GM12873 (cell line): ENCODE measurements around the gene DOCK2.

Experiments
- TF ChIP-seq, protein P1 (sequence below): IDR thresholded peaks from 2 replicates; pipeline ENCODE4 v1.5.1; 2012; ENCODE audit warnings: low read depth, mild to moderate bottlenecking, moderate library complexity, low read length, control low read depth; ENCODE audit not compliant: insufficient read depth; ENCODE audit errors: missing control alignments

Gene DOCK2

DNA sequence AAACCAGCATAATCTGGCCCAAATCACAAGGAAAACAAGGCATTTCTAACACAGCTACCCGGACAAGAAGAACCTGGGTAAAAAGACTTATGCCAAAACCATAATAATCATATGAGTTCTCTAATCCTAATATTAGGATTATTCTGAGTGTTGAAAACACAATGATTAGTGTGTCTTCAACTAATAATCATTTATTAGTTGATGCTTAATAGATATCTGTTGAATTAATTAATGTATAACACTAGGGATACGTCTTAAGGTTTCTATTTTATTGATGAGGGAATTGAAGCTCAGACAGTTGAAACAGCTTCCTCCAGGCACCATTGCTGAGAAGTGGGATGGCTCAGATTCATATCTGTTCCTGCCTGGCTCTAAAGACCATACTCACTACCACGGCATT, 112.2 kb downstream of the DOCK2 start:
- TF ChIP-seq, protein P1, sequence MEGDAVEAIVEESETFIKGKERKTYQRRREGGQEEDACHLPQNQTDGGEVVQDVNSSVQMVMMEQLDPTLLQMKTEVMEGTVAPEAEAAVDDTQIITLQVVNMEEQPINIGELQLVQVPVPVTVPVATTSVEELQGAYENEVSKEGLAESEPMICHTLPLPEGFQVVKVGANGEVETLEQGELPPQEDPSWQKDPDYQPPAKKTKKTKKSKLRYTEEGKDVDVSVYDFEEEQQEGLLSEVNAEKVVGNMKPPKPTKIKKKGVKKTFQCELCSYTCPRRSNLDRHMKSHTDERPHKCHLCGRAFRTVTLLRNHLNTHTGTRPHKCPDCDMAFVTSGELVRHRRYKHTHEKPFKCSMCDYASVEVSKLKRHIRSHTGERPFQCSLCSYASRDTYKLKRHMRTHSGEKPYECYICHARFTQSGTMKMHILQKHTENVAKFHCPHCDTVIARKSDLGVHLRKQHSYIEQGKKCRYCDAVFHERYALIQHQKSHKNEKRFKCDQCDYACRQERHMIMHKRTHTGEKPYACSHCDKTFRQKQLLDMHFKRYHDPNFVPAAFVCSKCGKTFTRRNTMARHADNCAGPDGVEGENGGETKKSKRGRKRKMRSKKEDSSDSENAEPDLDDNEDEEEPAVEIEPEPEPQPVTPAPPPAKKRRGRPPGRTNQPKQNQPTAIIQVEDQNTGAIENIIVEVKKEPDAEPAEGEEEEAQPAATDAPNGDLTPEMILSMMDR: no peak

DNA sequence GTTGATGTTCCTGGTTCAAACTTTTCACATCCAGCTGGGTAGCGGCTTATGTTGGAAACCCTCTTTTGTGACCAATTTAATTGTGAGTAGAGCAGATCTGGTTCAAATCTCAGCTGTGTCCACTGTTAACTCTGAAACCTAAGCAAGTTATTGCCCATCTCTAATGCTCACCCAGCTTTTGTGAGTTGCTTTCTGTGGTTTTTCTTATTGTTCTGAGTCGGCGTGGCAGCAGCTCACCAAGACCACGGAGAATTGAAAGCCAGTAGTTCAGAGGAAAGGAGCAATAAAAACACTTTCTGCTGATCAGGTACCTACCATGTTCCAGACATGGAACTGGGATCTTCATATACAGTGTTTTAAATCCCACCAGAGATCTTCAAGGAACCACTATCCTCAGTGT, 114.4 kb downstream of the DOCK2 start:
- TF ChIP-seq, protein P1: no peak

DNA sequence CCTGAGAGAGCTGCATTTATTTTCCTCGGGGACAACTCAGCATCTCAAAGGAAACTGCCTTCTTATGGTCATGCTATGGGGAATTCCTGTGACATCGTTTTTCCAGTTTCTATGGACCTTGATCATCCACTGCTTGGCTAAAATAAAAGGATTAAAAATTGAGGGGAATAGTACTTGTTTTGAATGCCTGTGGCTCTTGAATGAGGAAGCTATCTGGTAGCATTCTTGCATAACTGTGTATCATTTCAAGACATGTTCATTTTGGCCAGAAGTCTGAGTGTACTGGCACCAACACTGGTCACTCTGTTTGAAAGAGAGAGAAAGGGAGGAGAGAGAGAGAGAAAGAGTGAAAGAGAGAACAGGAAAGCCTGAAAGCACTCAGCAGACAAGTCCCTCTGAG, 116.7 kb downstream of the DOCK2 start:
- TF ChIP-seq, protein P1: no peak

DNA sequence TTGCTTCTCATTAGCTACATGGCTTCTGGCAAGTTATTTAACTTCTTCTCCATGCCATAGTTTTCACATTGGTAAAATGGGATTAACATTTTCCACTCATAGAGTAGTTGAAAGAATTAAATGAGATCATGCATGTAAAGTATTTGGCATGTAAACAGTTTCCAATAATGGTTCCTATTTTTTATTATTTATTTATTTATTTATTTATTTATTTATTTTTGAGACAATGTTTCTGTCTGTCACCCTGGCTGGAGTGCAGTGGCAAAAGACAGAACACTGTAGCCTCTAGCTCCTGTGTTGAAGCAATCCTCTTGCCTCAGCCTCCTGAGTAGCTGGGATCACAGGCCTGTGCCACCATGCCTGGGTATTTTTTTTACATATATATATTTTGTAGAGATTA, 117.7 kb downstream of the DOCK2 start:
- TF ChIP-seq, protein P1: no peak

DNA sequence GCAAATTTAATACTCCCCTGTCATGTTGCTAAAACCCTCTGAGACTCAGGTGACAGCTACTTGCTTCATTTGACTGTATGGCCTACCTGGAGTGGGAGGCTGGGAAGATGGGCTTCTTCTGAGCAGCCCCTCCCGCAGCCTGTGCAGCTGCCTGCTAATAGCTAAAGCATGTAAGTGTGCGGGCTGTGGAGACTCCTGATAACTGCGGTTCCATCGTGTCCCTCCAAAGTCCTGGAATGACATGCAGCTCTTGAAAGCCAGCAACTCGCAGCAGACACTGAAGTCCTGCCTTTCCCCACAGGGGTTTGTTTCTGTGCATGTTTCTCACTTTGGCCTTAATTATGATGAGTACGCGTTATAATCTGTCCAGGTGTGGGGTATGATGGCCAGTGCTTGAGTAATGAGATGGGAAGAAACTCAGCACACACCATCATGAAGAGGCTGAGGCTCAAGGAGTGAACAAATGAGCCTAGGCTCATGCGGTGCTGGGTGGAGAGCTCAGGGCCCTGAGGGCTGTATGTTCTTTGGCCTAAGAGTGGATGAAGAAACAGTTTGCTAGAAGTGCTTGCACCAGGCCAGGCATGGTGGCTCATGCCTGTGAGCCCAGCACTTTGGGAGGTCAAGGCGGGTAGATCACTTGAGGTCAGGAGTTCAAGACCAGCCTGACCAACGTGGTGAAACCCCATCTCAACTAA, 119.1 kb downstream of the DOCK2 start:
- TF ChIP-seq, protein P1: no peak

DNA sequence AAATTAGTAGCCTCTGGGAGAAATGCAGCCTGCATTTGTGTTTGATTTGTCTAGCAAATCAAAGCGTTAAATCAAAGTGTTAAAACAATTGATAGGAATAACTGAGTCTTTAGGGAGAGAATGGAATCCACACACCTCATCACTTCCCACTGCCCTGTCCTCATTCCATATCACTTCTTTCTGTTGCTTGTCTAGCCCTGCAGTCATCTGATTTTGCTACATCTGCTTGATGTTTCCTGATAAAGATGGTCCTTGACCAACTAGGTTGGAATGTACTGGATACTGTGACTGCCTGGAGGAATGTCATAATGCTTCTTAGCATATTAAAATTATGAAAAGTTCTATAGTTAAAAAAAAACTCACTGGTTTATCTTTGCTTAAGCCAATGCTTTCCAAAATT, 119.9 kb downstream of the DOCK2 start:
- TF ChIP-seq, protein P1: no peak

DNA sequence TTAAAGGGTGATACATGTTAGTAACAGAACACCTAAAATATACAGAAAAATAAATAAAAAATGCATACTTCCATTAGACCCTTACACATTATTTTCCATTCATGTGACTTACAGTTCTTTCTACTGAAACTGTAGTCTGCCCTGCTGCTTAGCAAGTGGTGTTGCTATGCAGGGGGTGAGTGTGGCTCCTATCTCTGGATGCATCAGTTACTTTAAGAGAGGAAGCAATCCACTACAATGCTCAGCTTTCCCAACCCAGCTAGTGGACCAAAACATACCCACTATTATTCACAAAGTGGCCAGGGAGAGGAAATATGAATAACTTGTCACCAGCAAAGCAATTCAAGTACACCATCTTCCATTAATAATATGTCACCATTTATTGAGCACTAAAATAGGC, 121.8 kb downstream of the DOCK2 start:
- TF ChIP-seq, protein P1: no peak
